SU-DHL-6 (cell line): ENCODE results near the gene THG1L.
A peak's percentile ranks its signal among the peaks of the same experiment; 100 is the strongest.

ENCODE experiments used
- H2AFZ ChIP-seq: fragments of 200-600 bp; sonication (generic); 2 replicates; pipeline ENCODE4 v1.6.1; 2014; ENCODE audit warnings: low read depth, mild to moderate bottlenecking, moderate library complexity, mixed read lengths, antibody characterized with exemption, low read length; ENCODE audit not compliant: severe bottlenecking
- H3F3A ChIP-seq: fragments of 200-600 bp; shearing (Covaris generic); 2 replicates; pipeline ENCODE4 v1.6.0; 2016; ENCODE audit warnings: antibody characterized with exemption, mild to moderate bottlenecking; ENCODE audit not compliant: insufficient read depth
- H3K27ac ChIP-seq: fragments of 200-600 bp; sonication (generic); 2 replicates; pipeline ENCODE4 v1.5.1; 2016; ENCODE audit warnings: low read depth, mild to moderate bottlenecking, low read length, moderate library complexity, mixed read lengths
- H3K27me3 ChIP-seq: fragments of 200-600 bp; sonication (generic), shearing (Covaris generic); 2 replicates; pipeline ENCODE4 v1.6.0; 2014; ENCODE audit warnings: mild to moderate bottlenecking, low read length
- H3K36me3 ChIP-seq: fragments of 200-600 bp; sonication (generic); 2 replicates; pipeline ENCODE4 v1.6.1; 2014; ENCODE audit warnings: mild to moderate bottlenecking, low read length, mixed read lengths
- H3K4me2 ChIP-seq: fragments of 300-600, 200-600 bp; shearing (Covaris generic), sonication (generic); 2 replicates; pipeline ENCODE4 v1.6.0; 2014; ENCODE audit warnings: low read length, low read depth, mild to moderate bottlenecking; ENCODE audit not compliant: poor library complexity, severe bottlenecking
- H3K4me3 ChIP-seq: fragments of 200-600 bp; sonication (generic); 2 replicates; pipeline ENCODE4 v1.5.1; 2014; ENCODE audit warnings: antibody characterized with exemption, low read length, mild to moderate bottlenecking, mixed read lengths; ENCODE audit not compliant: insufficient read depth, poor library complexity, severe bottlenecking
- H3K79me2 ChIP-seq: fragments of 200-600 bp; sonication (generic); 2 replicates; pipeline ENCODE4 v1.6.1; 2014; ENCODE audit warnings: mild to moderate bottlenecking, low read length, moderate library complexity; ENCODE audit not compliant: insufficient read depth
- H3K9ac ChIP-seq: fragments of 200-600 bp; sonication (generic); 2 replicates; pipeline ENCODE4 v1.7.0; 2014; ENCODE audit warnings: mild to moderate bottlenecking, low read length
- H3K9me2 ChIP-seq: fragments of 200-600 bp; sonication (generic); replicated peaks from 2 replicates; pipeline ENCODE4 v1.6.1; 2014; ENCODE audit warnings: low read length; ENCODE audit not compliant: insufficient read depth
- H3K9me3 ChIP-seq: fragments of 200-600 bp; sonication (generic); 2 replicates; pipeline ENCODE4 v1.6.1; 2014; ENCODE audit warnings: low read length, mixed read lengths; ENCODE audit not compliant: insufficient read depth
- H4K20me1 ChIP-seq: fragments of 200-600 bp; sonication (generic); 2 replicates; pipeline ENCODE4 v1.6.1; 2014; ENCODE audit warnings: low read depth, mild to moderate bottlenecking, antibody characterized with exemption, low read length, moderate library complexity, mixed read lengths
- CTCF ChIP-seq: fragments of 200-600 bp; sonication (generic); IDR thresholded peaks from one replicate; pipeline ENCODE4 v1.5.1; 2017; ENCODE audit warnings: antibody characterized with exemption, mild to moderate bottlenecking, low read length, moderate library complexity; ENCODE audit not compliant: insufficient read depth, poor library complexity, severe bottlenecking
- EZH2phosphoT487 ChIP-seq: fragments of 200-600 bp; sonication (generic), shearing (Covaris generic); conservative IDR thresholded peaks from 2 replicates; pipeline ENCODE4 v1.6.1; 2018; ENCODE audit warnings: mild to moderate bottlenecking, antibody characterized with exemption, low read length, moderate library complexity, mixed read lengths

Gene THG1L

GRCh38 chr5:157745041-157745456 is 13.8 kb downstream of the THG1L start:
- Histone ChIP-seq H3K4me3 (no peak overlapping the region), H4K20me1 (no peaks in the 10 kb centered on the region), H3K36me3 (no peaks in the 10 kb centered on the region), H3F3A (peaks cover 7% of the 10 kb centered on the region; the same call in 1 of the 2 replicates), H2AFZ (no peak overlapping the region), H3K79me2 (peaks cover 16% of the 10 kb centered on the region; the same call in 1 of the 2 replicates), H3K27ac (no peak overlapping the region), H3K9ac (peak overlapping the region; percentile 65), H3K9me2 (no peaks in the 10 kb centered on the region), H3K4me2 (peak overlapping the region; percentile 66), H3K9me3 (no peaks in the 10 kb centered on the region), H3K27me3 (no peaks in the 10 kb centered on the region)
- TF ChIP-seq CTCF (no peak), EZH2phosphoT487 (no peak)

- Histone ChIP-seq H3K4me2 (no peak overlapping the region), H3K9me2 (no peaks in the 10 kb centered on the region), H4K20me1 (no peaks in the 10 kb centered on the region), H3K27ac (no peak overlapping the region), H3K4me3 (no peak overlapping the region), H3K27me3 (no peaks in the 10 kb centered on the region), H3K9me3 (no peaks in the 10 kb centered on the region), H3K9ac (no peak overlapping the region), H2AFZ (no peak overlapping the region), H3K79me2 (peaks cover 16% of the 10 kb centered on the region; the same call in 1 of the 2 replicates), H3K36me3 (no peaks in the 10 kb centered on the region), H3F3A (no peaks in the 10 kb centered on the region)
- no peak for TF ChIP-seq EZH2phosphoT487
- no peak for TF ChIP-seq CTCF
These were observed 16.0 kb downstream of the THG1L start for GRCh38 chr5:157747173-157747740.

- Histone ChIP-seq H3K79me2 (peaks cover 16% of the 10 kb centered on the region; the same call in 1 of the 2 replicates), H3K9ac (no peak overlapping the region), H3K4me2 (no peak overlapping the region), H3K36me3 (no peaks in the 10 kb centered on the region), H3K9me2 (no peaks in the 10 kb centered on the region), H3K27me3 (no peaks in the 10 kb centered on the region), H3K9me3 (no peaks in the 10 kb centered on the region), H4K20me1 (no peaks in the 10 kb centered on the region), H3F3A (no peaks in the 10 kb centered on the region), H3K4me3 (no peak overlapping the region), H3K27ac (no peak overlapping the region), H2AFZ (no peak overlapping the region)
- TF ChIP-seq CTCF: no peak
These were observed 16.8 kb downstream of the THG1L start for GRCh38 chr5:157747766-157748700.
